Small intestine (tissue), 7 donors: ENCODE data around the gene PSMB3. TPM values are rescaled to one million over a fixed set of nuclear protein-coding genes. Genes with fewer than 3 reads are reported as not detected.

ENCODE experiments used
- DNase-seq, 2 donors: peaks; one replicate each; pipeline versions ENCODE4 v3.0.0 to v3.0.0-alpha.2; 2013
- FAIRE-seq: peaks from 2 replicates; lab custom pipeline; 2012; peaks lifted over from hg19 to GRCh38; lab: Jason Lieb, UNC
- H3K27ac ChIP-seq, 3 donors: one replicate each; pipeline ENCODE4 v1.5.1; 2013; ENCODE audit warnings: low read length in 2 of 3, mild to moderate bottlenecking in 2 of 3, control low read depth in 1 of 3, inconsistent platforms in 1 of 3, low read depth in 1 of 3, moderate library complexity in 1 of 3
- H3K27me3 ChIP-seq, 3 donors: one replicate each; pipeline ENCODE4 v1.6.1; 2013; ENCODE audit warnings: low read length in 3 of 3, inconsistent platforms in 1 of 3; ENCODE audit not compliant: control insufficient read depth in 3 of 3, insufficient read depth in 3 of 3
- H3K36me3 ChIP-seq, 3 donors: one replicate each; pipeline ENCODE4 v1.6.1; 2013; ENCODE audit warnings: low read length in 3 of 3, inconsistent platforms in 1 of 3, low read depth in 1 of 3, mild to moderate bottlenecking in 1 of 3, moderate library complexity in 1 of 3; ENCODE audit not compliant: control insufficient read depth in 3 of 3, insufficient read depth in 2 of 3
- H3K4me1 ChIP-seq, 3 donors: one replicate each; pipeline ENCODE4 v1.6.1; 2013; ENCODE audit warnings: low read length in 2 of 3, inconsistent platforms in 1 of 3, low read depth in 1 of 3, mild to moderate bottlenecking in 1 of 3, moderate library complexity in 1 of 3; ENCODE audit not compliant: control insufficient read depth in 3 of 3, insufficient read depth in 2 of 3
- H3K4me3 ChIP-seq, 3 donors: one replicate each; pipeline ENCODE4 v1.5.1; 2013; ENCODE audit warnings: low read length in 3 of 3, control low read depth in 1 of 3, inconsistent platforms in 1 of 3, low read depth in 1 of 3, mild to moderate bottlenecking in 1 of 3, moderate library complexity in 1 of 3
- H3K9me3 ChIP-seq, 2 donors: one replicate each; pipeline ENCODE4 v1.6.1; 2013; ENCODE audit warnings: low read depth in 1 of 2, low read length in 1 of 2; ENCODE audit not compliant: control insufficient read depth in 2 of 2, insufficient read depth in 1 of 2
- WGBS, 3 donors: extraction: QIAGEN DNeasy Blood & Tissue Kit; methylation state at CpG; one replicate each; pipeline ENCODE4 v1.1.7; 2013; 5-methylcytosine and 5-hydroxymethylcytosine counted together
- polyA plus RNA-seq, 4 donors: library from polyadenylated mRNA; stranded (reverse) in 3 of 4; unstranded in 1 of 4; fragments of 200-250 nt in 3 of 4; fragments of 120-200 nt in 1 of 4; gene quantifications; one replicate each; pipeline versions ENCODE4 v1.2.1 to v1.2.3, GENCODE V29; 2013
- donor health status: healthy with polysubstance abuse.
- donor health status: control.
- donor health status: control.
- donor health status: Bipolar disorder and iron deficiency.
- donor health status: healthy.

The PSMB3 gene
- polyA plus RNA-seq, 4 donors = 114 to 310 (median 248) TPM

- H3K4me3 ChIP-seq = no peak overlapping the region
- H3K27ac ChIP-seq = peak overlapping the region in 2 of 3 donors; percentile 12 to 96
- peak in 1 of 2 donors; percentile 72 for DNase-seq
- FAIRE-seq = no peak
- peaks cover 0 to 78% (median 2%) of the 10 kb centered on the region in 3 donors for H3K36me3 ChIP-seq
- peaks cover under 1 to 54% (median 2%) of the 10 kb centered on the region in 3 donors for H3K4me1 ChIP-seq
- H3K9me3 ChIP-seq = no peaks in the 10 kb centered on the region
- 52 to 62% (median 61%) methylated on average over 15 of the region's 15 CpGs for WGBS, 3 donors
- H3K27me3 ChIP-seq = no peaks in the 10 kb centered on the region
Measured at GRCh38 chr17:38733982-38734973, 18.3 kb upstream of the PSMB3 start.

- peaks cover 0 to 88% (median 2%) of the 10 kb centered on the region in 3 donors for H3K36me3 ChIP-seq
- FAIRE-seq (no peak), DNase-seq (peak in 1 of 2 donors; percentile 69)
- no peak overlapping the region for H3K4me3 ChIP-seq
- H3K27ac ChIP-seq = no peak overlapping the region
- H3K4me1 ChIP-seq = peaks cover 0 to 51% (median 0%) of the 10 kb centered on the region in 3 donors
- 28 to 44% (median 35%) methylated on average over 23 of the region's 23 CpGs for WGBS, 3 donors
- no peaks in the 10 kb centered on the region for H3K27me3 ChIP-seq
- no peaks in the 10 kb centered on the region for H3K9me3 ChIP-seq
Measured at GRCh38 chr17:38735161-38735997, 17.2 kb upstream of the PSMB3 start.

GRCh38 chr17:38738007-38738662 is 14.4 kb upstream of the PSMB3 start:
- Histone ChIP-seq H3K9me3 (no peaks in the 10 kb centered on the region), H3K36me3 (peaks cover 0 to 80% (median 2%) of the 10 kb centered on the region in 3 donors), H3K27ac (no peak overlapping the region), H3K4me3 (no peak overlapping the region), H3K27me3 (no peaks in the 10 kb centered on the region), H3K4me1 (peaks cover 0 to 52% (median 4%) of the 10 kb centered on the region in 3 donors)
- 76 to 85% (median 83%) methylated on average over 14 of the region's 14 CpGs for WGBS, 3 donors
- no peak for FAIRE-seq
- no peak for DNase-seq

GRCh38 chr17:38738686-38739085 is 13.9 kb upstream of the PSMB3 start:
- no peak overlapping the region for H3K4me3 ChIP-seq
- H3K27me3 ChIP-seq = no peaks in the 10 kb centered on the region
- no peak overlapping the region for H3K27ac ChIP-seq
- no peaks in the 10 kb centered on the region for H3K9me3 ChIP-seq
- H3K4me1 ChIP-seq = peaks cover 0 to 52% (median 4%) of the 10 kb centered on the region in 3 donors
- WGBS, 3 donors = 87 to 93% (median 88%) methylated on average over 16 of the region's 16 CpGs
- DNase-seq (no peak), FAIRE-seq (no peak)
- H3K36me3 ChIP-seq = peaks cover 0 to 75% (median 2%) of the 10 kb centered on the region in 3 donors

GRCh38 chr17:38739305-38739704 is 13.2 kb upstream of the PSMB3 start:
- H3K36me3 ChIP-seq = peaks cover 0 to 68% (median 2%) of the 10 kb centered on the region in 3 donors
- no peaks in the 10 kb centered on the region for H3K9me3 ChIP-seq
- peaks cover 0 to 51% (median 4%) of the 10 kb centered on the region in 3 donors for H3K4me1 ChIP-seq
- DNase-seq (peak in 1 of 2 donors; percentile 71), FAIRE-seq (no peak)
- H3K27ac ChIP-seq = no peak overlapping the region
- 5 to 63% (median 39%) methylated on average over 14 of the region's 14 CpGs for WGBS, 3 donors
- no peaks in the 10 kb centered on the region for H3K27me3 ChIP-seq
- H3K4me3 ChIP-seq = no peak overlapping the region

- WGBS, 3 donors = 71 to 90% (median 73%) methylated on average over 19 of the region's 19 CpGs
- Histone ChIP-seq H3K27ac (no peak overlapping the region), H3K9me3 (no peaks in the 10 kb centered on the region), H3K4me3 (no peak overlapping the region), H3K4me1 (peaks cover 0 to 44% (median 4%) of the 10 kb centered on the region in 3 donors), H3K27me3 (no peaks in the 10 kb centered on the region), H3K36me3 (peaks cover 0 to 67% (median 0%) of the 10 kb centered on the region in 3 donors)
- FAIRE-seq = no peak
- DNase-seq = no peak
Measured at GRCh38 chr17:38740044-38740443, 12.5 kb upstream of the PSMB3 start.

GRCh38 chr17:38740806-38741205 is 11.7 kb upstream of the PSMB3 start:
- no peaks in the 10 kb centered on the region for H3K9me3 ChIP-seq
- H3K4me3 ChIP-seq = no peak overlapping the region
- 69 to 84% (median 72%) methylated on average over 4 of the region's 4 CpGs for WGBS, 3 donors
- peaks cover 0 to 45% (median 4%) of the 10 kb centered on the region in 3 donors for H3K4me1 ChIP-seq
- H3K27me3 ChIP-seq = no peaks in the 10 kb centered on the region
- no peak for DNase-seq
- FAIRE-seq = no peak
- peak overlapping the region in 1 of 3 donors; percentile 7 for H3K27ac ChIP-seq
- H3K36me3 ChIP-seq = peaks cover 0 to 65% (median 0%) of the 10 kb centered on the region in 3 donors
